NCI-H2196 (cell line): ENCODE measurements around the gene ZCCHC2.

Experiments
- DNase-seq: peaks from one replicate; lab custom pipeline; 2025; ENCODE audit not compliant: unreplicated experiment; lab: John Stamatoyannopoulos, UW

The ZCCHC2 gene

DNA sequence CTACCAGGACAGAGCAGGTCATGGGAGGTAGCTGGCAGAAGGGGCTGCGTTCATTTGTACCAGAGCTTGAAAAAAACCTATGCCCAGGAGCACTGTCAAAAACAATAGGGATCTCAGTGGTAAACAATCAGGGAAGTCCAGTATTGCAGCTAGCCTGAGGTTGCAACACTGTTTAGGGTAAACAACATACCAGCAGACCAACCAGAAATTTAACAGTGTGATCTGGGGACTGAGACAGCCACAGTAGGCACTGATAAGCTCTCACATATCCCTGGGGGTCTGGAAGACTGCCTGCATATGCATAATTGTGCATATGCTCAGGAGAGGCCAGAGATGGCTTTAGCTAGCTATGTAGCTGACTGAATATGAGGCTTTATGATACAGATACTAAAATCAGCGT, 12.0 kb upstream of the ZCCHC2 start:
- no peak for DNase-seq

DNA sequence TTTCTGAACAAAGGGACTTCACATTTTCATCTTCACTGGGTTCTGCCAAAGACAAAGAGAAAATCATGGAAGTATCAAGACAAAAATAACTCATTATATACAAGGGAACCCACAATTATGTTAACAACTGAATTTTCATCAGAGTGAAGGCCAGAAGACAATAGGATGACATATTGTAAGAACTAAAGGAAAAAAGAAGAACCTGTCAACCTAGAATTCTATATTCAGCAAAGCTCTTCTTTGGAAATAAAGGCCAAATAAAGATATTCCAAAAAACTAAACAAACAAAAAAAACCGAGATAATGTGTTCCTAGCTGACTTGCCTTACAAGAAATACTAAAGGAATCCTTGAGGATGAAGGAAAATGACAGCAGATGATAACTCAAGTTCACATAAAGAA, 10.3 kb upstream of the ZCCHC2 start:
- DNase-seq: no peak

DNA sequence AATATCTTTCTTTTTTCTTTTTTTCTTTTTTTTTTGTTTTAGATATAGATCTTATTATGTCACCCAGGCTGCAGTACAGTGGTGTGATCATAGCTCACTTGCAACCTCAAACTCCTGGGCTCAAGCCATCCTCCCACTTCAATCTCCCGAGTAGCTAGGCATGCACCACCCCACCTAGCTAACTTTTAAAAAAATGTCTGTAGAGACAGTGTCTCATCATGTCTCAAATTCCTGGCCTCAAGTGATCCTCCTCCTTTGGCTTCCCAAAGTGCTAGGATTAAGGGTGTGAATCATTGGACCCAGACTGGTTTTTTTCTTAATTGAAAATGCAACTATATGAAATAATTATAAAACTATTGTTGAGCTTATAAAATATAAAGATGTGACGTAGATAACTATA, 9.8 kb upstream of the ZCCHC2 start:
- DNase-seq: no peak

DNA sequence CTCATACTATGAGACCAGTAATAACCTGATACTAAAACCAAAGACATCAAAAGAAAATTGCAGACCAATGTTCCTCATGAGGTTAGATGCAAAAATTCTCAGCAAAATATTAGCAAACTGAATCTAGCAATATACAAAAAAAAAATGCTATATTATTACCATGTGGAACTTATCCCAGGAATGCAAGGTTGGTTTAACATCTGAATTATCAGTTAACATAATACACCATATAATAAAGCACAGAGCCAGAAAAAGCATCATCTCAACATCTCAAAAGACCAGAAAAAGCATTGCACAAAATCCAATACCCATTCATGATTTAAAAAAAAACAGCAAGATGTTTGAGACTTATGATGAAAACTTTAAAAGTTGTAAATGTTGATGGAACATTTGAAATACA, 8.3 kb upstream of the ZCCHC2 start:
- DNase-seq: no peak

DNA sequence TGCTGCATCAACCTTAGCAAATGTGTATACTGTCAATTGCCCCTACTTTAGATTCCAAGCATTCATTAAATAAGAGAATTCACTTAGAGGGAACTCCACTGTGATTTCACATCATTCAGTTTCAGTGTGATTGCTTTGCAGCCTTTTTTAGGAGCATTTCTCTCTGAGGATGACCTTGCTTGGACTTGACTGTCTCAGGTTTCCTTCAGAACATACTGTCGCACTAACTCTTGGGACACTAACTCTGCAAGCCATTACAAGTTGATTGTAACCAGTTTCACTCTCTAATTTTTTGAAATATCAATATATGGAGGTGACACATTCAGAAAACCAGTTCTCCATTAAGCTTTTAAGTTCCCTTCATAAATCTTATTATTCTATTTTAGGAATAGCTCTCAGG, 6.6 kb upstream of the ZCCHC2 start:
- DNase-seq: no peak

DNA sequence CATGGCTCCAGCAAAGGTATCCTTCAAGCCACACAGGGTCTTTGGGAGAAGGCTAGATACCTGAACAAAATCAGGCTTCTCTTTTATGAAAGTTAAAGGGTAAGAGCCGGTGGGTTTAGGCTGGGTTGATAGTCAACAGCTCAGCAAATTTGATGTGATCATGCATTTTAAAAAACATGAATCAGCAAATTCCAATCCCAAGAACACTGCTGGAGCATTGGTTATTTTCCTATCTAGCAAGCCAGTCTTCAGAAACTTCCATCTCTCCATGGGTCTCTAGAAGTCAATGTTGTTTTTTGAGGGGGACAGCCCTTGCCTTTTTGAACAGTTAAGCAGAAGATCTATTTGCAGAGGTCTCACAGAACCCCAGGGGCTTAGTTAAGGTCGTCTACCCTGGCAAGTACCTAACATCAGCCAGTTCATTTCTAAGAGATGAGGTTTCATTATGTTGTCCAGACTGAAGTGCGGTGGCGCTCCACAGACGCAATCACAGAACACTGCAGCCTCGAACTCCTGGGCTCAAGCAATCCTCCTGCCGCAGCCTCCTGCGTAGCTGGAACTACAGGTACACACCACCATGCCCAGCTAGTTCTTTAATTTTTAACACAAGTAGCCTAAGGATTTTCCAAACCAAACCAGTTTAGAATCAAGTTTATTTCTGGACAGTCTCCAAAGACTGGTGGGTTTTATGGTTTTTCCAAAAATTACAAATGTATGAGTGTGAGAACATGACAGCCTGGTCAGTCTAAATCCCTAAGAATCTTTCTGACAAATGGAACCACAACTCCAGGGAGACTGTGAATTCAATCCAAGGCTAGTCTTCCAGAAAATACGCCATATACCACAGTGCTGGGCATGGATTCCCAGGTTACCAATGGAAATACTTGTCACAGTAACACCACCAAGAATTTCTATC, 4.1 kb upstream of the ZCCHC2 start:
- no peak for DNase-seq

DNA sequence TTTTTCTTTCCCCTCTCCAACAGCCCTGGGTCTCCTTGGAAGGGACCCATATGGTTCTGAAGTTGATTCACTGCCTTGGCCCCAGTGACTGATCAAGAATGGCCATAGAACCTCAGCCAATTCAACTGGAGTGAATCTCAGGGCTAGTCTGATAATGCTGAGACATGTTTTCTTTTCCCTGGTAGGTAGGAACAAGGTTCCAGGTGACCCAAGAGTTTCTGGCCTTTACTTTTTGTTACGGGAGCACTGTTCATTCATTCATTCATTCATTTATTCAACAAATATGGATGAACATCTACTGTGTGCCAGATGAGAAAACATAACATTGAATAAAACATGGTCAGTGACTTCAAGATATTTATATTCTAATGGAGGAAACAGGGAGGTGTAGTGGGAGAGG, 3.1 kb upstream of the ZCCHC2 start:
- DNase-seq: no peak

DNA sequence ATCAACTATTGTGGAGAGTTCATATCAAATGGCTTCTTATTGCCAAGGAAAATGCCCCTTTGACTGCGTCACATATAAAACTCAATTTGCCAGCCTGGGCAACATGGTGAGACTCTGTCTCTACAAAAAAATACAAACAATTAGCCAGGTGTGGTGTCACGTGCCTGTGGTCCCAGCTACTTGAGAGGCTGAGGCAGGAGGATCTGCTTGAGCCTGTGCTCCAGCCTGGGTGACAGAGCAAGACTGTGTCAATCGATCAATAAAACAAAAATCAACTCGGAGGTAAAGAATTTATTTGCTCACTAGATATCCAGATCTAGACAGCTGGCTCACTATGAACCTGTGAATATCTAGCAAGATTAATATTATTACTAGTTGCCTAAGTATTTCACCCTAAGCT, 1.7 kb upstream of the ZCCHC2 start:
- no peak for DNase-seq

DNA sequence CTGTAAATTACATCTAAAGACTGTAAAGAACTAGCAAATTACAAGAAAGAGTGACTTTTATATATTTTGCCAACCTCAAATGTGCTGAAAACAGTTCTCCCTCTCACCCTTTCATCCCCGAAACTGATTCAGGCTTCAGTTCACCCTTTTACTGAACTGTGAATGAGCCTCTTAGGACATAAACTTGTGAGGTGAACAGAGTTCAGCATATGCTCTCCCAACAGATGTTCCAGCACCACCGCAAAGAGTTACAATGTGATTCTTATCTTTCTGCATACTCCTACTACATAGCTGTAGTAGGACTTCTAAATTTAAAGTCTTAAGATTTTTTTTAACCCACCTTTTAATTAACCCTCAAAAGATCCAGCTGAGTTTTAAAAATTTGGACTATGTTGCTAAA, 1.2 kb upstream of the ZCCHC2 start:
- no peak for DNase-seq

DNA sequence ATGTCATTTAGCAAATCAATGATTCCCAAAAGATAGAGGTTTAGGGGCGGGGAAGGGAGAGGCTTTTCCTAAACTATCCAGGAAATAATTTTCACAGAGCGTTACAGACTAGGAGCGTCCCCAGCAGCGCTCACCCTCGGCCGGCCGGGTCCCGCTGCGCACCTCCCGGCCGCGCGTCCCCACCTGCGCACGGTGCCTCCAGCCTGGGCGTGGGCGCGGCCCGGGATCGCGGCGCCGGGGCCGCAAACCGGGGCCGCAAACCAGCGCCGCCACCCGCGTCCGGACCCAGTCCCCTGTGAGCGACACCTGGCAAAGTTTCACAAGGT, 684 bp upstream of the ZCCHC2 start:
- DNase-seq: no peak

DNA sequence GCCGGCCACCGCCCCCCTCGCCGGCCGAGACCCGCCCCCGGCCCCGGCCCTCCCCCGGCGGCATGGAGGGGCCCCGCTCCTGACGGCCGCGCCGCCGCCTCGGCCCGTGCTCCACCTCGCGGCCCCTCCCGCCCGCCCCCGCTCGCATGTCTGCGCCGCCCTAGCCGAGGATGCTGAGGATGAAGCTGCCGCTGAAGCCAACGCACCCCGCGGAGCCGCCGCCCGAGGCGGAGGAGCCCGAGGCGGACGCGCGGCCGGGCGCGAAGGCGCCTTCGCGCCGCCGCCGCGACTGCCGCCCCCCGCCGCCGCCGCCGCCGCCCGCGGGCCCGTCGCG, 397 bp downstream of the ZCCHC2 start:
- no peak for DNase-seq

DNA sequence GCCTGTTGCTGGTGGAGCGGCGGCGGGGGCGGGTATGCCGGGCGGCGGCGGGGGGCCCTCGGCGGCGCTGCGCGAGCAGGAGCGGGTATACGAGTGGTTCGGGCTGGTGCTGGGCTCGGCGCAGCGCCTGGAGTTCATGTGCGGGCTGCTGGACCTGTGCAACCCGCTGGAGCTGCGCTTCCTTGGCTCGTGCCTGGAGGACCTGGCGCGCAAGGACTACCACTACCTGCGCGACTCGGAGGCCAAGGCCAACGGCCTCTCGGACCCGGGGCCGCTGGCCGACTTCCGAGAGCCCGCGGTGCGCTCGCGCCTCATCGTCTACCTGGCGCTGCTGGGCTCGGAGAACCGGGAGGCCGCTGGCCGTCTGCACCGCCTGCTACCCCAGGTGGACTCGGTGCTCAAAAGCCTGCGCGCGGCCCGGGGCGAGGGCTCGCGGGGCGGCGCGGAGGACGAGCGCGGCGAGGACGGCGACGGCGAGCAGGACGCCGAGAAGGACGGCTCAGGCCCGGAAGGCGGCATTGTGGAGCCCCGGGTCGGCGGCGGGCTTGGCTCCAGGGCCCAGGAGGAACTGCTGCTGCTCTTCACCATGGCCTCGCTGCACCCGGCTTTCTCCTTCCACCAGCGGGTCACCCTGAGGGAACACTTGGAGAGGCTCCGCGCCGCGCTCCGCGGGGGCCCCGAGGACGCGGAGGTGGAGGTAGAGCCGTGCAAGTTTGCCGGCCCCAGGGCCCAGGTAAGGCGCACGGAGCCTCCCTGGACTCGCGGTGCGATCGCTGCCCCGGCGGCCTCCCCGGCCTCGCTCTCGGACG, 1.0 kb downstream of the ZCCHC2 start:
- peak; percentile 27 for DNase-seq

DNA sequence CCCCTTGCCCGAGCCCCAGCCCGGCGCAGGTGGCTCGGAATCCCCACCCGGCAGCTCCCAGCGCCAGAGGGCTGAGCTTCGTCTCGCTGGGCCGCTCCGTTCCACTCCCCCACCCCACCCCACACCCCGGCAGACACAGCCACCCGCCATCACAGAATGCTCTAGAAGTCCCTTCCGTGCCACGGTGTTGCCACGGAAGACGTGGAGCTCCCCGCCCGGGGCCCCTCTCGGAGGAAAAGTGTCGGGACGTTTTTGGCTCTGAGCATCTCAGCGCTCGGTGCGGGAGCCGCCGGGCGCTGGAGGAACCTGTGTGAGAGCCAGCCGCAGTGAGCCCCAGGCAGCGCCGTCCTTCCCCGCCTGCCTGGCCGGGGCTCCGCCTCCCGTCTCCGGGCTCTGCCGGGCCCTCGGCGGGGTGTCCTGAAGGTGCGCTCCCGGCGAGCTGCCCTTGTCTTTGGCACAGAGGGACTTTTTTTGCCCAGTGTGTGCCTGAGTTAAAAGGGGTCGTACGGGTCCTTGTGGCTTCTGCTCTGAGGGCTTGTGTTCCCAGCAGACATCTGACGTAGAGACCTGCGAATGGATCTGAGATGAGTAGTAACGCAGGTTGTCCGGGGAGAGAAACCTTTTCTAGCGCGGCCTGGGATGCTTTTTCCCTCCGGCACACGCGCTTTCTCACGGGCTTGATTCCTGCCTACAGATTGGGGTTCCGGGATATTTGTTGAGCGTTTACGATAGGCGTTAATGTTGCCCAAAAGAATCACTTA, 1.8 kb downstream of the ZCCHC2 start:
- peak; percentile 23 for DNase-seq

DNA sequence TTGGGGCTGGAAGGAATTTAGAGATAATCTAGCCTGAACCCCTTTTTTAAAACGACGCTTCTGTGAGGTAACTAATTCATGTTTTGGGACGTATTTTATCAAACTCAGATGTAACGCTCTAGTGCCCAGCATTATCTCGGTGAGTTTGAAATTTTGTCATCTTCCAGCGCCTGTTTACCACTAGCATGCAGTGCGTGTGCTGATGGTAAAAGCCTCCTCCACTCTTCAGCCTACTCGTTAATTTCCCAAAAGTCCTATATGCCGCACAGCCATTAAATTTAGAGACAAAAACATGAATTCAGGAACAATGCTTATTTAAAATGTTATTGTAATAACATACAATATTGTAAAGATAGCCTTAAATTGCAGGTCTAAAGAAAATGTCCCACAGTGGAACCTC, 2.8 kb downstream of the ZCCHC2 start:
- no peak for DNase-seq

DNA sequence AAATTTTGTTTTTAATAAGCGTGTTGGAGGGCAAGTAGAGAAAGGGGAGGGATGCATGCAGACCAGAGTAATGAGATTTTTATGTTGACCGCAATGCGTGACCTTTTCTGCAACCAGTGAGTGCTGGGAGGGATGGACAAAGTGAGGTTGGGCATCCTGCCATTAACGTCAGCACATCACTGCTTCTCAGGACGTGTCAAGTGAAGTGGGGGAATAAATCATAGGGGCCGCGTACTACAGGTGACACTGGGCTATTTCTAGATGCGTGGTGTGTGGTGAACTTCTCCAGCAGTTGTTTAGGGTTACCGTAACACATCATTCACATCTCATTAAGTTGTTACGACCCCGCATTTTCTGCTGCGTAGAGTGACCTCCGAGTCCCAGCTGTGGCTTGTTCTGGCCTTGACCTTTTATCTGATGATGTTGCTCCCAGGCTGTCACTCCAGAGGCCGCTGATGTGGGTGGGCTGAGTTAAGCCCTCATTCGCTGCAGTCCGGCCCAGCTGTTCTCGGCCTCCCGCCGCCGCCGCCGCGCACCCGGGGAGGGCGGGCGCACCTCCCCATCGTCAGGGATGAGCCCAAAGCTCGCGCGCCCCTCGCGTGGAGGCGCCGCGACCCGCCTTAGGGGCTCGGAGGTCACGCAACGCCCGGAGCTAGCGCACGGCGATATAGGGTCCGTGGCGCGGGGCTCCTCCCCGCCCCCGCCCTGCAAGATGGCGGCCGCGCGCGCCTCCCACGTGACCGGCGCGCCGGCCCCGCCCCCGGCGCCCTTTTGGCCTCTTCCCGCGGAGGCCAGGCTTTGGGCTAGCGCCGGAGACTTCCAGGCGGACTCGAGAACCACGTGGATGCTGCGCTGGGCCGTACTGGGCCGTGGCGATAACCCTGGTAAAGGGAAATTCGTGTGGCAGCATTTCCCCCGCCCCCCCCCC, 3.5 kb downstream of the ZCCHC2 start:
- DNase-seq: peak; percentile 92

DNA sequence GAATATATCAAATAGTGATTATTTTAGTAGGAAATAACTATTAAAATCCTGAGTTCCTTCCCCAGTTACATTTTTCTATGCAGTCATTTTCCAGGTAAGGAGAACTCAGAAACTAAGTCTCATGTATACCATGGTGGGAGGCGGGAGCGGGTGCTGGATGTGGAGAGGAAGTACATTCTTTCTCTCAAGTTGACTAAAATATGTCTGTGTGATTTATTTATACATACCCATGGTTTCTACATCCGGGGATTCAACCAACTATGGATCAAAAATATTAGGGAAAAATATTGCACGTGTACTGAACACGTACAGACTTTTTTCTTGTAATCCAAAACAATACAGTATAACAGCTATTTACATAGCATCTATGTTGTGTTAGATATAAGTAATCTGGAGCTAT, 6.8 kb downstream of the ZCCHC2 start:
- DNase-seq: no peak

DNA sequence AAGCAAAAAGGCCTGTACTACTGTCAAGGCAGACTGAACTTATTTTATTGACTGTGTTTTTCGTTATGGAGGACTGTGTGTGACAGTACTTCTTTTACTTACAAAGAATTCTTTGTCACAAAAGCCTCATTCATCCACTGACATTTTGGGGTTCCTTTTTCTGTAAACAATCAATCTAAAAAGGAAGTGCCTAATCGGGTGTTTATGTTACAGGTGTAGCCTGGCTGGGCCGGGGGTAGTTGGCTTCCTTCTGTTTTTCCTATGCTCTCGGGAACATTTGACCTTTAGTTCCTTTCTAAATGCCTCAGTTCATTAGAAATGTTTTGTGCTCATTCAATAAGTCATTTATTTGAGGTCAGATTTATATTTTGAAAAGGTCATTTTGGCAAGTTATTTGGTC, 8.3 kb downstream of the ZCCHC2 start:
- no peak for DNase-seq

DNA sequence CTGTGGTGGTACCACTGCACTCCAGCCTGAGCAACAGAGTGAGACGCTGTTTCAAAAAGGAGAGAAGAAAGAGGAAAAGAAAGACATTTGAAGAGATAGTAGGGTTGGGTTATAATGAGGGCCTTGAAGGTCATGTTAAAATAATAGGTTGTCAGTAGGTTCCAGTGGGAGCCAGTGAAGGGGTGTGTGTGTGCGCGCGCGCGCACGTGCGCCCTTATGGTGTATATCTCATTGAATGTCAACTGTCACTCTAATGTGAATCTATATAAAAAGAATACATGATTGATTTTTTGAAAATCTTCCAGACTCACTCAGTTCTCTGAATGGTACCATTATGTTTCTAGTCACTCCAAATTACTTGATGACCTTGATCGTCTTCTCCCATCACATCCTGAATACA, 9.1 kb downstream of the ZCCHC2 start:
- no peak for DNase-seq

DNA sequence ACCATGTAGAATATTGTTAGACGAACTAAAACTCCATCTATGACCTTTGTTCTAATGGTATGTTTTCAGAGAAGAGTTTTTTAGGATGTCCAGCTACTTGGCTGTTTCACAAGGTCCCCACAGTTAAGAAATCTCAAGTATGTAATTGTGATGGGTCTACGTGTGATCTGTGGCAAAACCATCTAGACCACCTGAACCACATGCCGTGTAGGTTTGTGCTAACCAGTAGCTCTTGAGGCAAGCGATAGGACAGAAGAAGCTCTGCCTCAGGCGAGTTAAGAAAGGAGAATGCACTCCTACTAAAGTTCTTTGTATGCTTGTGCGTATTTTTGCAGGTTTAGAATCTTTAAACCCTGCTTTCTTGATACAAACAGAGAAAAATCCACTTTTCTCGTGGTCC, 13.2 kb downstream of the ZCCHC2 start:
- DNase-seq: no peak

DNA sequence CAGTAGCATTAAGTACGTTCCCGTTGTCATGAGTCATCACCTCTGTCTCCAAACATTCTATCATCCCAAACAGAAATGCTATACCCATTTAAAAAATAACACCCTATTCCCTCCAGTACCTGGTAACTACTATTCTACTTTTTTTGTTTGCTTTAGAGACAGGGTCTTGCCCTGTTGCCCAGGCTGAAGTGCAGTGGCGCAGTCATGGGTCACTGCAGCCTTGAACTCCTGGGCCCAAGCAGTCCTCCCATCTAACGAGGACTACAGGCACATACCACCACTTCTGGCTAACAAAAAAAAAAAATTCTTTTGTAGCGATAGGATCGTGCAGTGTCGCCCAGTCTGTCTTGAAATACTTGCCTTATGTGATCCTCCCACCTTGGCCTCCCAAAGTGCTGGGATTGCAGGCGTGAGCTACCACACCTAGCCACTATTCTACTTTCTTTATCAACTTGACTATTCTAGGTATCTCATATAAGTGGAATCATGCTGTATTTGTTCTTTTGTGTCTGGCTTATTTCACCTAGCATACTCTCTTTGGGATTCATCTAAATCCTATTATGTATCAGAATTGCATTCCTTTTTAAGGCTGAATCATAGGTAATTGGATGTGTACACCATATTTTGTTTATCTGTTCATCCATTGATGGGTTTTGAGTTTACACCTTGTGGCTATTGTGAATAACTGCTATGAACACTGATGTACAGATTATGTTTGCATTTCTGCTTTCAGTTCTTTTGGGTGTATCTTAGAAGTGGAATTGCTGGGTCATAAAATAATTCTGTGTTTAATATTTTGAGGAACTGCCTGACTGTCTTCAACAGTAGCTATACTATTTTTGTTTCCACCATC, 14.4 kb downstream of the ZCCHC2 start:
- DNase-seq: no peak
